IMR-90 (cell line): ENCODE measurements around the gene CAMTA1.

ENCODE experiments used
- BHLHE40 ChIP-seq: fragments of 150-350 bp; IDR thresholded peaks from 2 replicates; pipeline ENCODE4 v1.6.1; 2016; ENCODE audit warnings: mild to moderate bottlenecking, low read depth, low read length
- CEBPB ChIP-seq: IDR thresholded peaks from 2 replicates; pipeline ENCODE4 v1.6.1; 2012; ENCODE audit warnings: low read depth, low read length, improper control_type of control experiment
- CHD1 ChIP-seq: IDR thresholded peaks from 2 replicates; pipeline ENCODE4 v1.6.1; 2012; ENCODE audit warnings: low read depth, low read length, improper control_type of control experiment
- CTCF ChIP-seq: conservative IDR thresholded peaks from 2 replicates; pipeline ENCODE4 v1.5.1; 2012; ENCODE audit warnings: mild to moderate bottlenecking, low read depth, low read length, improper control_type of control experiment
- FOS ChIP-seq: fragments of 150-350 bp; IDR thresholded peaks from 2 replicates; pipeline ENCODE4 v1.6.1; 2016; ENCODE audit warnings: low read depth, low read length
- MAFK ChIP-seq: IDR thresholded peaks from 2 replicates; pipeline ENCODE4 v1.6.1; 2012; ENCODE audit warnings: low read depth, low read length, improper control_type of control experiment
- MAZ ChIP-seq: IDR thresholded peaks from 2 replicates; pipeline ENCODE4 v1.6.1; 2012; ENCODE audit warnings: low read depth, mild to moderate bottlenecking, low read length, improper control_type of control experiment, moderate library complexity, borderline replicate concordance
- MXI1 ChIP-seq: IDR thresholded peaks from 2 replicates; pipeline ENCODE4 v1.6.1; 2012; ENCODE audit warnings: low read depth, mild to moderate bottlenecking, low read length, moderate library complexity, borderline replicate concordance
- POLR2A ChIP-seq: IDR thresholded peaks from 2 replicates; pipeline ENCODE4 v1.6.1; 2012; ENCODE audit warnings: mild to moderate bottlenecking, low read depth, low read length
- RAD21 ChIP-seq: IDR thresholded peaks from 2 replicates; pipeline ENCODE4 v1.6.1; 2012; ENCODE audit warnings: low read length, improper control_type of control experiment
- RCOR1 ChIP-seq: IDR thresholded peaks from 2 replicates; pipeline ENCODE4 v1.6.1; 2012; ENCODE audit warnings: mild to moderate bottlenecking, low read length, improper control_type of control experiment; ENCODE audit not compliant: insufficient replicate concordance
- SMC3 ChIP-seq: fragments of 150-350 bp; IDR thresholded peaks from 2 replicates; pipeline ENCODE4 v1.6.1; 2016; ENCODE audit warnings: low read depth, mild to moderate bottlenecking, antibody characterized with exemption, low read length, moderate library complexity
- USF2 ChIP-seq: fragments of 150-350 bp; IDR thresholded peaks from 2 replicates; pipeline ENCODE4 v1.6.1; 2017; ENCODE audit warnings: mild to moderate bottlenecking, antibody characterized with exemption, low read length, low read depth

DNA sequence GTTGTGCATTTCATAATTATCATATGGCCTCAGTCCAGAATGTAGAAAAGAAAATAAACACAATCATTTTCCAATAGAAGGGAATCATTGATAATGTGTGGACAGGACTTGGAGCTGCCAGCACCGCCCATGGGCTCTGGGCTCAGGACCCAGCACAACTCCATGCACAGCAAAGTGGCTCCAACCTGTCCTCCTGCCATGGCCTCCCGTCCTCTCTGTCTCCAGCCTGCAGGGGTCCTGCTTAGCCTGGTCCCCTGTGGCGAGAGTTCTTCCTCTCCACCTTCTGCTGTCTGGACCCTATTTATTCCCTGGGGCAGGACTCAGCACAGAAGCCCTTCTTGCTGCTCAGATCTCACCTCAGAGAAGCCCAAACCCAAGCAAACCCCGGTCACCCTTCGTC, 154.1 kb downstream of the CAMTA1 start:
- no peak for TF ChIP-seq FOS
- no peak for TF ChIP-seq CTCF
- no peak for TF ChIP-seq CEBPB
- no peak for TF ChIP-seq POLR2A
- TF ChIP-seq RCOR1: no peak
- no peak for TF ChIP-seq MXI1
- no peak for TF ChIP-seq MAFK
- TF ChIP-seq MAZ: no peak
- TF ChIP-seq RAD21: no peak
- no peak for TF ChIP-seq USF2
- no peak for TF ChIP-seq BHLHE40
- no peak for TF ChIP-seq SMC3
- TF ChIP-seq CHD1: no peak
